Esophagus squamous epithelium (tissue), 4 donors: Measurements from ENCODE around the gene PPP1CC.

Experiments
- POLR2A ChIP-seq, 4 donors: fragments of 450-650 bp; IDR thresholded peaks; one replicate each; pipeline ENCODE4 v1.6.1; 2017; ENCODE audit warnings: antibody characterized with exemption in 4 of 4, mild to moderate bottlenecking in 4 of 4, moderate library complexity in 3 of 4
- TF ChIP-seq, protein P1 (sequence below), 6 experiments: fragments of 450-650 bp in 4 of 6; fragments of 200-600 bp in 2 of 6; sonication (generic) in 2 of 6; IDR thresholded peaks; one replicate each; pipeline ENCODE4 v1.5.1; 2016 to 2019; ENCODE audit warnings: antibody characterized with exemption in 6 of 6, mild to moderate bottlenecking in 4 of 6, moderate library complexity in 4 of 6

DNA sequence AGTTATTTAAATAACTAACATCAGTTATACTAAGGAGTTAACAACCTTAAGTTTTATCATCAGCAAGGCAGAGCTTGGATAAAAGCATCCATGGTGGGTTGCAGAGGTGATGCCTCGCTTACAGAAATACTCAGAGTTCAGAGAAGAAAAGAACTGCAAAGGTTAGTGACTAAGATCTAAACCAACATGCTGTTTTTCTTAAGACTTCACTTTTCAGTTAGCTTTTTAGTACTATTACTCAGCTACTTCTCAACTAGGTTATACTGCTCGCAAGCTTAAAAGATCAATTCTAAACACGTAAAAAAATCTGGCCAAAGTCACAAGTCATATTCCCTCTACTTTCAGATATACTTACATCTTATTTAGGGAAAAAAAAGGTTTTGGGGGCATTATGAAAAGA, 2.8 kb downstream of the PPP1CC start:
- TF ChIP-seq, protein P1, sequence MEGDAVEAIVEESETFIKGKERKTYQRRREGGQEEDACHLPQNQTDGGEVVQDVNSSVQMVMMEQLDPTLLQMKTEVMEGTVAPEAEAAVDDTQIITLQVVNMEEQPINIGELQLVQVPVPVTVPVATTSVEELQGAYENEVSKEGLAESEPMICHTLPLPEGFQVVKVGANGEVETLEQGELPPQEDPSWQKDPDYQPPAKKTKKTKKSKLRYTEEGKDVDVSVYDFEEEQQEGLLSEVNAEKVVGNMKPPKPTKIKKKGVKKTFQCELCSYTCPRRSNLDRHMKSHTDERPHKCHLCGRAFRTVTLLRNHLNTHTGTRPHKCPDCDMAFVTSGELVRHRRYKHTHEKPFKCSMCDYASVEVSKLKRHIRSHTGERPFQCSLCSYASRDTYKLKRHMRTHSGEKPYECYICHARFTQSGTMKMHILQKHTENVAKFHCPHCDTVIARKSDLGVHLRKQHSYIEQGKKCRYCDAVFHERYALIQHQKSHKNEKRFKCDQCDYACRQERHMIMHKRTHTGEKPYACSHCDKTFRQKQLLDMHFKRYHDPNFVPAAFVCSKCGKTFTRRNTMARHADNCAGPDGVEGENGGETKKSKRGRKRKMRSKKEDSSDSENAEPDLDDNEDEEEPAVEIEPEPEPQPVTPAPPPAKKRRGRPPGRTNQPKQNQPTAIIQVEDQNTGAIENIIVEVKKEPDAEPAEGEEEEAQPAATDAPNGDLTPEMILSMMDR (IDR thresholded peaks at IDR 0.05): no peak
- no peak for TF ChIP-seq POLR2A (IDR thresholded peaks at IDR 0.05)
